ENCODE results near the gene MEI1.
"Not testable (repeated sequence)": the region's sequence is repeated elsewhere in the genome, so short reads cannot be mapped to it uniquely, and the experiment has no call there.

The MEI1 gene

GRCh38 chr22:41659941-41660340, 39.4 kb upstream of the MEI1 start:
- no peak for TF ChIP-seq CTCF (IDR thresholded peaks at IDR 0.05; ENCODE audit: low read length, missing control alignments)
- no peak for DNase-seq (ENCODE audit: low read depth)

GRCh38 chr22:41660416-41660815, 38.9 kb upstream of the MEI1 start:
- no peak overlapping the region for H3K4me3 ChIP-seq (replicated peaks; ENCODE audit: low read depth, low read length)
- DNase-seq (ENCODE audit: low read depth): no peak
- TF ChIP-seq CTCF (IDR thresholded peaks at IDR 0.05; ENCODE audit: low read length, missing control alignments): no peak

More at GRCh38 chr22:41659941-41660340, 39.4 kb upstream of the MEI1 start:
- no peak overlapping the region for H3K4me3 ChIP-seq (replicated peaks; ENCODE audit: low read depth, low read length)

GRCh38 chr22:41661088-41661487, 38.2 kb upstream of the MEI1 start:
- no peak for DNase-seq (ENCODE audit: low read depth)
- TF ChIP-seq CTCF (IDR thresholded peaks at IDR 0.05; ENCODE audit: low read length, missing control alignments): no peak
- no peak overlapping the region for H3K4me3 ChIP-seq (replicated peaks; ENCODE audit: low read depth, low read length)

GRCh38 chr22:41661713-41662112, 37.6 kb upstream of the MEI1 start:
- no peak overlapping the region for H3K4me3 ChIP-seq (replicated peaks; ENCODE audit: low read depth, low read length)
- no peak for DNase-seq (ENCODE audit: low read depth)
- no peak for TF ChIP-seq CTCF (IDR thresholded peaks at IDR 0.05; ENCODE audit: low read length, missing control alignments)

GRCh38 chr22:41663594-41663993, 35.7 kb upstream of the MEI1 start:
- not testable (repeated sequence) for DNase-seq (ENCODE audit: low read depth); H3K4me3 ChIP-seq (replicated peaks; ENCODE audit: low read depth, low read length)

- no peak for TF ChIP-seq CTCF (IDR thresholded peaks at IDR 0.05; ENCODE audit: low read length, missing control alignments)
Observed at GRCh38 chr22:41664490-41664889, 34.8 kb upstream of the MEI1 start.

GRCh38 chr22:41664951-41665350, 34.4 kb upstream of the MEI1 start:
- DNase-seq (ENCODE audit: low read depth): no peak
- H3K4me3 ChIP-seq (replicated peaks; ENCODE audit: low read depth, low read length): no peak overlapping the region
- TF ChIP-seq CTCF (IDR thresholded peaks at IDR 0.05; ENCODE audit: low read length, missing control alignments): no peak

More at GRCh38 chr22:41664490-41664889, 34.8 kb upstream of the MEI1 start:
- no peak for DNase-seq (ENCODE audit: low read depth)
- H3K4me3 ChIP-seq (replicated peaks; ENCODE audit: low read depth, low read length): no peak overlapping the region

All from fibroblast of pulmonary artery (primary cell).